ENCODE data around the gene DAAM1.

Gene DAAM1

GRCh38 chr14:59188461-59189090 is at the start of gene DAAM1:
DAAM1 (plus strand) TSS chr14:59188667; CDS start chr14:59263478, 74,811 bp downstream.
- peak; percentile 88 to 94 (median 88) for DNase-seq (ENCODE audit: low read depth in 2 of 3, low spot score in 1 of 3)

- DNase-seq (ENCODE audit: low read depth in 2 of 3, low spot score in 1 of 3): no peak
Measured at GRCh38 chr14:59139324-59139723, 49.1 kb upstream of the DAAM1 start.

GRCh38 chr14:59140106-59140843 is 48.2 kb upstream of the DAAM1 start:
- no peak for DNase-seq (ENCODE audit: low read depth in 2 of 3, low spot score in 1 of 3)

GRCh38 chr14:59146484-59146883 is 42.0 kb upstream of the DAAM1 start:
- no peak for DNase-seq (ENCODE audit: low read depth in 2 of 3, low spot score in 1 of 3)

GRCh38 chr14:59147007-59147406 is 41.5 kb upstream of the DAAM1 start:
- DNase-seq (ENCODE audit: low read depth in 2 of 3, low spot score in 1 of 3): no peak

DNA sequence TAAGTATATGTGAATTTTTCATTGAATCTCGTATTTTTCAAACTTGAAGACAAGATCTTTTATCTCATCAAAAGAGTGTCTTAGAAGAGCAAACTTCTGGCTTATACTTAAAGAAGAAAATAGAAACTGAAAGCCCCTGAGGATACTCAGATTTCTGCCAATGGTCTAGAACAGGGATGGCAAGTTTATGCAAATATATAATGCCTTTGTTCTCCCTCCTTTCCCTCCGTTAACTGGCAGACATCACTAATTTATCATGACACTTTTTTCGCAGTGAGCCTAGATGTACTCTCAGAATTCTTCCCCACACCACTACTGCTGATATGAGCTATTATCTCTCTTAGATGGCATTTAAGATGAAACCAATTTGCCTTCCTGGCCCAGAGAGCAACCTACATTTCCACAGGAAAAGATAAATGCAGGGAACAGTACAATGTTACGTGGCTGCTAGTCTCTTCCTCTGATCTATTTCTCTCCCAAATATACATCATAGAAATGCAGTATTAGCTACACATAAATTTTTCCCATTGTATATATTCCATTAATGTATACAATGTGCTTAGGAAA is 40.0 kb upstream of the DAAM1 start:
- DNase-seq (ENCODE audit: low read depth in 2 of 3, low spot score in 1 of 3): no peak

GRCh38 chr14:59150990-59151389 is 37.5 kb upstream of the DAAM1 start:
- no peak for DNase-seq (ENCODE audit: low read depth in 2 of 3, low spot score in 1 of 3)

DNA sequence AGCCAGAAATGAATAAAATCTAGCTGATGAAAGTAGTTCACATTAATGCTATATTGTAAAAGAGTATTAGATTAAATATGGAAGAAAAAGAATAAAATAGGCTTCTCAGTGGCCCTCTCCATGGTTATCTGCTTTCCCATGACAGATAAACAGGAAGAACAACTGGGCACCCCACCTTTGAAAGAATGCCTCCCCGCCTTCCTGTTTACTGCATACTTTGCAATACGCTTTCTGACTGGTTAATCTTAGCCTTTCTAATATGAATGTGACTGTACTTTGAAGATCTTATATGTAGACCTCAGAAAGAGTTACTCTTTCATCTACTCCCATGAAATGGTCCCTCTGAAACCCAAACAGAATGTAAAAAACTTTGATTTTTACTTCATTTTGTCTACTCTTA is 34.1 kb upstream of the DAAM1 start:
- no peak for DNase-seq (ENCODE audit: low read depth in 2 of 3, low spot score in 1 of 3)

DNA sequence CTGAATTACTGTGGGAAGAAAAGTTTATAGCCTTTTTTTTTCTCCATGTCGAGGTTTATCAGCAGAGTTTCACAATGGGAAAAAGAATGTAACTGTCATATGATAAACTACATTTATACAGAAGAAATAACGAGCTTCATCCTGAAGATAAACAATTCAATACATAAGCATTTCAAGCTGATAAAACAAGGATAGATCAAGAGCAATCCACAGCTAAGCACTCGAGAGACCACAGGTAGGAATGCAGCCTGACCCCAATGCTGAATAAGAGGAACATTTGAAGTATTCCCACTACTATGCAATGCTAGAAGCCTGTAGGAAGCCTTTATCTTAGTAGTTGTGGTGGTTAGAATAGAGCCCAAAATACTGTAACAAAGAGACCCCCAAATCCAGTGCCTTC is 32.6 kb upstream of the DAAM1 start:
- no peak for DNase-seq (ENCODE audit: low read depth in 2 of 3, low spot score in 1 of 3)

DNA sequence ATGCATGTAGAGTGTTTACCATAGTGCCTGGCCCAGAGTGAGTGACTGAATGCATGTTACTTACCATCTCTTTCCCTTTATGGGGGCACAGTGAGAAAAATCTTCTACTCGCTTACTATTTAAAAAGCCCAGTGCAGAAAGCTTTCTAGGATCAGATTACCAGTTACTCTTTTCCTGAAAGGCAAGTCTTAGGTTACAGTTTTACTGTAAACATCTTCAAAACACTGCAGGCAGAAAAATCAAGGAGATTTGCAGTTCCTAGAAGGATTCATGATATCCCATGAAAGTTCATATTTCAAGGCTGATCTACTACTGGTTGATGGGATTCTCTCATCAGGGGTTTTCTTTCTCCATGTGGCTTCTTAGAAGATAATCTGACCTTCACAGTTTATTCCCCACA is 29.3 kb upstream of the DAAM1 start:
- DNase-seq (ENCODE audit: low read depth in 2 of 3, low spot score in 1 of 3): no peak

GRCh38 chr14:59160506-59160905 is 28.0 kb upstream of the DAAM1 start:
- DNase-seq (ENCODE audit: low read depth in 2 of 3, low spot score in 1 of 3): no peak

- no peak for DNase-seq (ENCODE audit: low read depth in 2 of 3, low spot score in 1 of 3)
Measured at GRCh38 chr14:59161561-59162175, 26.8 kb upstream of the DAAM1 start.

GRCh38 chr14:59166258-59166657 is 22.2 kb upstream of the DAAM1 start:
- DNase-seq (ENCODE audit: low read depth in 2 of 3, low spot score in 1 of 3): no peak

DNA sequence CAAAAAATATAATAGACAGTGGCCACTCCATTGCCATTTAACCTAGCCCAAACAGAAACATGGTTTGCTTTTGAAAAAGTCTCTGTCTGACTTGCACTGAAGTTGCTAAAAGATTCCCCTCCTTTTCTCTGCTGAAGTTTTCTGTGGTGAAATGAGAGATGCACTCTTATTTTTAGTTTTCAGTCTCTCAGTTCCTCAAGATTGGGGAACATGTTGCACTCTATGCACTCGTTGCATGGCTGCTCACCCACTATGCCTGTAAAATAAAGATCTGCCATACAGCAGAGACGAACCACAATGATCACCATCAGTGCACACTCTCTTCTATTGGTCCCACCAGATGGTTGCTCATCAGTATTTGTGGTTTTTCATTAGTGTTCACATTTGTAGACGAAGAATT is 13.1 kb upstream of the DAAM1 start:
- DNase-seq (ENCODE audit: low read depth in 2 of 3, low spot score in 1 of 3): no peak

- no peak for DNase-seq (ENCODE audit: low read depth in 2 of 3, low spot score in 1 of 3)
Measured at GRCh38 chr14:59176765-59177164, 11.7 kb upstream of the DAAM1 start.

GRCh38 chr14:59177262-59177661 is 11.2 kb upstream of the DAAM1 start:
- no peak for DNase-seq (ENCODE audit: low read depth in 2 of 3, low spot score in 1 of 3)

GRCh38 chr14:59181791-59182190 is 6.7 kb upstream of the DAAM1 start:
- DNase-seq (ENCODE audit: low read depth in 2 of 3, low spot score in 1 of 3): no peak

- no peak for DNase-seq (ENCODE audit: low read depth in 2 of 3, low spot score in 1 of 3)
Measured at GRCh38 chr14:59182641-59183040, 5.8 kb upstream of the DAAM1 start.

DNA sequence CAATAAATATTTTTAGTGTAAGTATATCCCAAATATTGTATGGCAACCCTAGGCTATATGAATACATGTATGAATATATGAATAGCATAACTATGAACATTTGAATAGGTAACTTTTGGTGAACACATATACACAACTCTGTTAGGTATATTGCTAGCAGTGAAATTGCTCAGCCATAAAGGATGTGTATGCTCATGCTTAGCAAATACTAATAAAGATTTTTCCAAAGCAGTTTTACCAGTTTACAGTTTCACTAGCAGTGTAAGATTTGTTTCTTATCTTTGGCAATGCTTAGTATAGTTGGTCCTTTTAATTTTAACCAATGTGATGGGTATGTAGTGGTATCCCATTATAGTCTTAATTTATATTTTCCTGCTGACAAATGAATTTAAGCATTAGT is 5.3 kb upstream of the DAAM1 start:
- DNase-seq (ENCODE audit: low read depth in 2 of 3, low spot score in 1 of 3): no peak

GRCh38 chr14:59184396-59184795 is 4.1 kb upstream of the DAAM1 start:
- no peak for DNase-seq (ENCODE audit: low read depth in 2 of 3, low spot score in 1 of 3)

- no peak for DNase-seq (ENCODE audit: low read depth in 2 of 3, low spot score in 1 of 3)
Measured at GRCh38 chr14:59185676-59186075, 2.8 kb upstream of the DAAM1 start.

GRCh38 chr14:59186306-59186705 is 2.2 kb upstream of the DAAM1 start:
- no peak for DNase-seq (ENCODE audit: low read depth in 2 of 3, low spot score in 1 of 3)
